ENCODE measurements around the gene HAND2. TPM values are rescaled to one million over a fixed set of nuclear protein-coding genes. Genes with fewer than 3 reads are reported as not detected.

HAND2 gene
- total and polyA plus RNA-seq, 2 experiments from 2014 or later, result 0.15 TPM; not detected in 1

DNA sequence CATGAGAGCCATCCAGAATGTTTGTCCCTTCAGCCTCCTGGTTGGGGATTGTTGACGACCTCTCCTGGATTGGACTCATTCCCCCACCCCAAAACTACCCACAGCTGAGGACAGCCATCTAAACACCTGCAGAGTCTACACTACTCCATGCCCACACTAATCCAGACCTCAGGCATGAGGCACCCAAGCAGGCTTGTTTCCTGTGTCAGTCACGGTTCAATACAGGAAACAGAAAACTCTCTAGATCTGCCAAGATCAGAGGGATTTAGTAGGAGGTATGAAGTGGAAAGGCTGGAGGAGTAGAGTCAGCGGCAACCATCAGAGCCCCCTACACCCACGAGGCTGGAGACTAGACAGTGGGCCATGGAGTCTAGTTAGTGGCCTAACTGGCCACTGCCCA, 37.7 kb downstream of the HAND2 start (continued):
- TF ChIP-seq, protein P1, sequence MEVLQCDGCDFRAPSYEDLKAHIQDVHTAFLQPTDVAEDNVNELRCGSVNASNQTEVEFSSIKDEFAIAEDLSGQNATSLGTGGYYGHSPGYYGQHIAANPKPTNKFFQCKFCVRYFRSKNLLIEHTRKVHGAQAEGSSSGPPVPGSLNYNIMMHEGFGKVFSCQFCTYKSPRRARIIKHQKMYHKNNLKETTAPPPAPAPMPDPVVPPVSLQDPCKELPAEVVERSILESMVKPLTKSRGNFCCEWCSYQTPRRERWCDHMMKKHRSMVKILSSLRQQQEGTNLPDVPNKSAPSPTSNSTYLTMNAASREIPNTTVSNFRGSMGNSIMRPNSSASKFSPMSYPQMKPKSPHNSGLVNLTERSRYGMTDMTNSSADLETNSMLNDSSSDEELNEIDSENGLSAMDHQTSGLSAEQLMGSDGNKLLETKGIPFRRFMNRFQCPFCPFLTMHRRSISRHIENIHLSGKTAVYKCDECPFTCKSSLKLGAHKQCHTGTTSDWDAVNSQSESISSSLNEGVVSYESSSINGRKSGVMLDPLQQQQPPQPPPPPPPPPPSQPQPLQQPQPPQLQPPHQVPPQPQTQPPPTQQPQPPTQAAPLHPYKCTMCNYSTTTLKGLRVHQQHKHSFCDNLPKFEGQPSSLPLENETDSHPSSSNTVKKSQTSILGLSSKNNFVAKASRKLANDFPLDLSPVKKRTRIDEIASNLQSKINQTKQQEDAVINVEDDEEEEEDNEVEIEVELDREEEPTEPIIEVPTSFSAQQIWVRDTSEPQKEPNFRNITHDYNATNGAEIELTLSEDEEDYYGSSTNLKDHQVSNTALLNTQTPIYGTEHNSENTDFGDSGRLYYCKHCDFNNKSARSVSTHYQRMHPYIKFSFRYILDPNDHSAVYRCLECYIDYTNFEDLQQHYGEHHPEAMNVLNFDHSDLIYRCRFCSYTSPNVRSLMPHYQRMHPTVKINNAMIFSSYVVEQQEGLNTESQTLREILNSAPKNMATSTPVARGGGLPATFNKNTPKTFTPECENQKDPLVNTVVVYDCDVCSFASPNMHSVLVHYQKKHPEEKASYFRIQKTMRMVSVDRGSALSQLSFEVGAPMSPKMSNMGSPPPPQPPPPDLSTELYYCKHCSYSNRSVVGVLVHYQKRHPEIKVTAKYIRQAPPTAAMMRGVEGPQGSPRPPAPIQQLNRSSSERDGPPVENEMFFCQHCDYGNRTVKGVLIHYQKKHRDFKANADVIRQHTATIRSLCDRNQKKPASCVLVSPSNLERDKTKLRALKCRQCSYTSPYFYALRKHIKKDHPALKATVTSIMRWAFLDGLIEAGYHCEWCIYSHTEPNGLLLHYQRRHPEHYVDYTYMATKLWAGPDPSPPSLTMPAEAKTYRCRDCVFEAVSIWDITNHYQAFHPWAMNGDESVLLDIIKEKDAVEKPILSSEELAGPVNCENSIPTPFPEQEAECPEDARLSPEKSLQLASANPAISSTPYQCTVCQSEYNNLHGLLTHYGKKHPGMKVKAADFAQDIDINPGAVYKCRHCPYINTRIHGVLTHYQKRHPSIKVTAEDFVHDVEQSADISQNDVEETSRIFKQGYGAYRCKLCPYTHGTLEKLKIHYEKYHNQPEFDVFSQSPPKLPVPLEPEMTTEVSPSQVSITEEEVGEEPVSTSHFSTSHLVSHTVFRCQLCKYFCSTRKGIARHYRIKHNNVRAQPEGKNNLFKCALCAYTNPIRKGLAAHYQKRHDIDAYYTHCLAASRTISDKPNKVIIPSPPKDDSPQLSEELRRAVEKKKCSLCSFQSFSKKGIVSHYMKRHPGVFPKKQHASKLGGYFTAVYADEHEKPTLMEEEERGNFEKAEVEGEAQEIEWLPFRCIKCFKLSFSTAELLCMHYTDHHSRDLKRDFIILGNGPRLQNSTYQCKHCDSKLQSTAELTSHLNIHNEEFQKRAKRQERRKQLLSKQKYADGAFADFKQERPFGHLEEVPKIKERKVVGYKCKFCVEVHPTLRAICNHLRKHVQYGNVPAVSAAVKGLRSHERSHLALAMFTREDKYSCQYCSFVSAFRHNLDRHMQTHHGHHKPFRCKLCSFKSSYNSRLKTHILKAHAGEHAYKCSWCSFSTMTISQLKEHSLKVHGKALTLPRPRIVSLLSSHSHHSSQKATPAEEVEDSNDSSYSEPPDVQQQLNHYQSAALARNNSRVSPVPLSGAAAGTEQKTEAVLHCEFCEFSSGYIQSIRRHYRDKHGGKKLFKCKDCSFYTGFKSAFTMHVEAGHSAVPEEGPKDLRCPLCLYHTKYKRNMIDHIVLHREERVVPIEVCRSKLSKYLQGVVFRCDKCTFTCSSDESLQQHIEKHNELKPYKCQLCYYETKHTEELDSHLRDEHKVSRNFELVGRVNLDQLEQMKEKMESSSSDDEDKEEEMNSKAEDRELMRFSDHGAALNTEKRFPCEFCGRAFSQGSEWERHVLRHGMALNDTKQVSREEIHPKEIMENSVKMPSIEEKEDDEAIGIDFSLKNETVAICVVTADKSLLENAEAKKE (CRISPR knock-in tag; IDR thresholded peaks at IDR 0.05), result no peak
- TF ChIP-seq ZNF114 (CRISPR knock-in tag; IDR thresholded peaks at IDR 0.05) (no peak), EZH2 (IDR thresholded peaks at IDR 0.05; ENCODE audit: low read depth, unreplicated experiment) (no peak), CREB1 (CRISPR knock-in tag; IDR thresholded peaks at IDR 0.05; ENCODE audit: low read depth) (no peak), NANOG (IDR thresholded peaks at IDR 0.05; ENCODE audit: borderline replicate concordance) (no peak), POLR2AphosphoS5 (IDR thresholded peaks at IDR 0.05; ENCODE audit: low read depth) (no peak)

DNA sequence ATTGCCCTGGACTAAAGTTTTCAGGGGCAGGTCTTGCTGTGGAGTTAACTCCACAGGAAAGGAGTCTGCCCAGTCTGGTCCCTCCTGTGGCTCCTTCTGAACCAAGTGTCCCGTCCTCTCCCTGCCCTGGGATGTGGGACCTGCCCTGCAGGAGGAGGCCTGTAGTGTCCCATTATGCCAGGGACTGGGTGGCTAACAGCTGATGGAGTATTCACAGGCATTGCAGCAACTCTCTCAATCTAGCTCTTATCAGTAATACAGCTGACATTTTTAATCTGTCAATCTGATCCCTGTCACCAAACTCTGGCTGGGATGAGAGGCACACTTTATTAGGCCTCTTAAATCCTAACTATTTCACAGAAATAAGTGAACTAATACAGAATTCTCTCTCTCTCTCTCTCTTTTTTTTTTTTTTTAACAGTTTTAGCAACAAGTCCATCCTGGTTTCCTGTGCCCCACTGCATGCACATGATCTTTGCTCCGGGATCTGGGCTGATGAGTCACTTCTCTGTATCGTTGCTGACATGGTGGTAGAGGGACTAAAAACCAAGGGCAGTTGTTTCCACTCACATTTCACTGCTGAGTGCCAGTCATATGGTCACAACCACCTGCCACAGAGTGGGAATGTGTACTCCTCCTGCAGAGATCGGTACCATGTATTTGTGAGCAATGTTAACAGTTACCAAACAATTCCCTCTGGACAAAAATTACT, 39.1 kb downstream of the HAND2 start:
- peaks cover 48% of the 10 kb centered on the region for H3K27me3 ChIP-seq (ENCODE audit: insufficient read depth)
- Mint-ChIP-seq H3K9me3 (no peaks in the 10 kb centered on the region; the same call in 2 of the 3 replicates), H3K4me1 (peaks cover 32% of the 10 kb centered on the region), H3K36me3 (ENCODE audit: low read depth) (no peaks in the 10 kb centered on the region), H3K4me3 (no peak overlapping the region), H3K27me3 (ENCODE audit: insufficient read depth, low read depth, poor library complexity) (peaks cover 25% of the 10 kb centered on the region), H3K27ac (no peak overlapping the region)
- H3K9me2 ChIP-seq (ENCODE audit: insufficient read depth), result no peaks in the 10 kb centered on the region
- H3K36me3 ChIP-seq (ENCODE audit: insufficient read depth), result no peaks in the 10 kb centered on the region
- no peak overlapping the region for H2AFZ ChIP-seq
- H4K20me1 ChIP-seq (replicated peaks; ENCODE audit: insufficient read depth), result no peaks in the 10 kb centered on the region
- DNase-seq (ENCODE audit: low spot score), result no peak
- TF ChIP-seq NANOG (IDR thresholded peaks at IDR 0.05; ENCODE audit: borderline replicate concordance) (no peak), ZNF331 (CRISPR knock-in tag; IDR thresholded peaks at IDR 0.05; ENCODE audit: low read depth) (no peak)
- TF ChIP-seq, protein P1 (CRISPR knock-in tag; IDR thresholded peaks at IDR 0.05), result no peak
- no peaks in the 10 kb centered on the region for H3K79me2 ChIP-seq (replicated peaks; ENCODE audit: insufficient read depth)
- no peak overlapping the region for H3K4me2 ChIP-seq
- peak; percentile 27 for ATAC-seq
- H3K27ac ChIP-seq (ENCODE audit: low read depth), result no peak overlapping the region
- peaks cover 39% of the 10 kb centered on the region for H3K4me1 ChIP-seq (ENCODE audit: insufficient read depth)
- no peaks in the 10 kb centered on the region for H3F3A ChIP-seq (replicated peaks; ENCODE audit: low read depth)
- no peak overlapping the region for H3K4me3 ChIP-seq

Data from GM23338 (cell line).